H1 (cell line): ENCODE measurements around the gene P3H4. TPM values are rescaled to one million over a fixed set of nuclear protein-coding genes. Genes with fewer than 3 reads are reported as not detected.

Experiments used
- BRCA1 ChIP-seq: IDR thresholded peaks from 2 replicates; pipeline ENCODE4 v1.6.1; 2012; ENCODE audit warnings: low read depth, low read length, improper control_type of control experiment
- CBX8 ChIP-seq: fragments of 300-800, 300-1000 bp; sonication (generic); IDR thresholded peaks from 2 replicates; pipeline ENCODE4 v1.7.1; 2016; ENCODE audit warnings: low read depth, low read length, borderline replicate concordance
- CEBPB ChIP-seq: IDR thresholded peaks from 2 replicates; pipeline ENCODE4 v1.6.1; 2012; ENCODE audit warnings: low read depth, low read length
- EGR1 ChIP-seq: IDR thresholded peaks from 2 replicates; pipeline ENCODE4 v1.6.1; 2011; ENCODE audit warnings: low read depth, low read length, borderline replicate concordance
- POU5F1 ChIP-seq: IDR thresholded peaks from 2 replicates; pipeline ENCODE4 v1.6.1; 2011; ENCODE audit warnings: low read depth, mild to moderate bottlenecking, low read length, moderate library complexity
- SUZ12 ChIP-seq: fragments of 200-600 bp; sonication (generic); IDR thresholded peaks from 2 replicates; pipeline ENCODE4 v1.6.1; 2012; ENCODE audit warnings: mild to moderate bottlenecking, inconsistent platforms, low read length, moderate library complexity, mixed read lengths
- ZNF274 ChIP-seq: IDR thresholded peaks from 2 replicates; pipeline ENCODE4 v1.7.0; 2012; ENCODE audit warnings: low read length, borderline replicate concordance; ENCODE audit errors: extremely low read depth
- polyA plus RNA-seq, 7 experiments: library from polyadenylated mRNA; depleted of rRNA in 3 of 7; stranded (reverse) in 5 of 7; unstranded in 2 of 7; fragments of >200 nt in 5 of 7; fragments of 200-250 nt in 2 of 7; gene quantifications; 1 replicate in 5 of 7; 2 replicates in 1 of 7; 4 replicates in 1 of 7; pipeline versions ENCODE4 v1.2.1 to v1.2.3, GENCODE V29; 2011 to 2013; ENCODE audit warnings: missing spikeins in 2 of 7, mixed read lengths in 2 of 7
- total RNA-seq: library from RNA; stranded (reverse); fragmentation: NEBNext Ultra II Directional; extraction: Animal tissue kit (Norgen Biotek cat#: 25700); gene quantifications from 2 replicates; pipeline ENCODE4 v1.2.1, GENCODE V29; 2021

Gene P3H4
- total and polyA plus RNA-seq, 2 of the 8 experiments (the other 6 are each of a cell fraction or from before 2014, with no cell fraction given) = 23.4 to 26.7 TPM

- TF ChIP-seq BRCA1 (no peak), CEBPB (no peak), EGR1 (no peak), POU5F1 (no peak), ZNF274 (no peak), SUZ12 (no peak), CBX8 (no peak)
- TF ChIP-seq, all 59 proteins: peak for 0
Observed at GRCh38 chr17:41777574-41778188, 34.1 kb downstream of the P3H4 start (continued).
